CD4-positive, alpha-beta T cell treated with Interleukin-1 beta for 1 hour (primary cell): ENCODE results near the gene RPS2.
"Not testable (repeated sequence)": the region's sequence is repeated elsewhere in the genome, so short reads cannot be mapped to it uniquely, and the experiment has no call there.

Experiments
- DNase-seq, 2 donors: peaks; one replicate each; pipeline ENCODE4 v3.0.0-alpha.2; 2020 to 2022

Gene RPS2

DNA sequence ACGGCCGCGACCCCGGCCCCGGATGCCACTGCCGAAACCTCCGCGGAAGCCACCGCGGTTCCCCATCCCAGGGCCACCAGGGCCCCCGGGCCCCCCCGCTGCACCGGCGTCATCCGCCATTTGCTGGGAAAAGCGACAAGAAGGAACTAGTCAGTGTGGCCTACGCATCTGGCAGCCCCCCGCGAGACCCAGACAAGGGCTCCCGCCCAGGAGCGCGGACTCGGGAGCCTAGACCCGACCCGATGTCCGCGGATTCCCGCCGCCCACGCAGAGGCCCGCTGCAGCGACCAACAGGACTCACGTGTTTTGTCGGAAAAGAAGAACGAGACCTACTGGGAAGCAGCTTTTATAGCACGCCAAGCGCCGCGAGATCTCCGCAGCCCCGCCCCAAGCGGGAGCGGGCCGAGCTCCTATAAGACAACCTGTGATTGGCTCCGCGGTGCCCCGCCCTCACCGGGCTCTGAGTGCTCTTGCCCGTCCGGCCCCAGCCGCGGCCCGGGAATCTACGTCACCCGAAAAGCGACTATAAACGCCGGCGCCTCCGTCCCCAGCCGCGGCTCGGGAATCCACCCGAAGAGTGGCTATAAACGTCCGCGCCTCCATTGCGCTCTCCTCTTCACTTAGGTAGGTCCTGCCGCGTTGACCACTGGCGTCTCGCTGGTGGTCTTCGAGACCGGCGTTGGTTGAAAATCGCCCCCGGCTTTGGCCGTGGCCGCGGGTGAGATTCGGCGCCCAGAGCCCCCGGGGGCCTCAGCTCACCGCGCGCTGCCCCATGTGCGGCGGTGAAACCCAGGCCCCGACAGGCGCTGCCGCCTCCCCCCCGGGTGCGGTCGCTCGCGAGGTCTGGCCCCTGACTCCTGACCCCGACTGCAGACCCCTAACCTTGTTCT is at the start of gene RPS2:
TSS of gene RPS2 (minus strand) at position 321 of the 890 bp plus-strand sequence. CDS start at position 120, 201 bp downstream.
- peak; percentile 99 to 100 for DNase-seq

DNA sequence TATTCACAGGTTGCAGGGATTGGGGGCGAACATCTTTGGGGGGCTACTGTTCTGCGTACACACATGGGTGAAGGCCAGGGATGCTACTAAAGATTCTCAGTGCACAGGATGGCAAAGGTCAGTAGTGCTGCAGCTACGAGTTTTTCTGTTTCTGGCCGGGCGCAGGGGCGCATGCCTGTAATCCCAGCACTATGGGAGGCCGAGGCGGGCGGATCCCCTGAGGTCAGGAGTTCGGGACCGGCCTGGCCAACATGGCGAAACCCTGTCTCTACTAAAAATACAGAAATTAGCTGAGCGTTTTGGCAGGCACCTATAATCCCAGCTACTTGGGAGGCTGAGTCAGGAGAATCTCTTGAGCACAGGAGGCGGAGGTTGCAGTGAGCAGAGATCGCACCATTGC is 48.9 kb upstream of the RPS2 start:
- DNase-seq = no peak

DNA sequence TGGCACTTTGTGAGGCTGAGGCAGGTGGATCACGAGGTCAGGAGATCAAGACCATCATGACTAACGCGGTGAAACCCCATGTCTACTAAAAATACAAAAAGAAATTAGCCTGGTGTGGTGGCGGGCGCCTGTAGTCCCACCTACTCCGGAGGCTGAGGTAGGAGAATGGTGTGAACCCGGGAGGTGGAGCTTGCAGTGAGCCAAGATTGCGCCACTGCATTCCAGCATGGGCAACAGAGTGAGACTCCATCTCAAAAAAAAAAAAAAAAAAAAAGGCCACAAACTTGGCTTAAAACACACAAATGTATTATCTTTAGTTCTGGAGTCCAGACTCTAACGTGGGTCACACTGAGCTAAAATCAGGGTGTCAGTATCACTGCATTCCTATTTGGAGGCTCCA is 47.1 kb upstream of the RPS2 start:
- DNase-seq = not testable (repeated sequence)

DNA sequence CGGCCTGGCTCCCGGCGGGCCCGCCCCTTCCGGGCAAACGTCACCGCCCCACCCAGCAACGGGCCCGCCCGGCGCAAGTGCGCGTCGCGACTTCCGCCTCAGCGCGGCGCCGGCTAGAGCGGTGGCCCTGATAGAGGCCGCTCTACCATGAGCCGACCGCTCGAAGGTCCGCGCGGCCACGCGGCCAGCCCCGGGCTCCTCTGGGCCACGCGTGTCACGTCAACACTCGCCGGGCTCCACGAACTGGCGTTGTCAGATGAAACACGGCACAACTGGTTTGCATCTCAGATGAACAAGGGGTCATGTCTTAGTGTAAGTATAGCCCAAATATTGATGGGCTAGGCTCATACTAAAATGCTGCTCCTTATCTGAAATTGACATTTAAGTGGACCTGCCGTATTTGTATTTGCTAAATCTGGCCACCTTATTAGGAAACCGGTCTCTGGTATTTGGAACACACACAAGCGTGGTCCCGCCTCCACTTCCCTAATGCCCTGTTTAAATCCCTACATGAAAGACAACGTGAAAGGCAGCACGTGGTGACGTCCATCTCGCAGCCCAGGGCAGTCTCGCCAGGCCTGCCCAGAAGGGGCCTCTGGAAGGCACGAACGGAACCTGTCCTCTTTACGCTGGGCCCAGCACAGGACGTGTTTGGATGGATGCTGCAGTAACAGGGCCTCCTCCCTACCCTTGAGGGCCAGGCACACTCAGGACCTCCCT is 45.3 kb upstream of the RPS2 start, which contains the start of gene ZNF598:
TSS of gene ZNF598 (minus strand) at position 31 of the 720 bp plus-strand sequence.
- DNase-seq = peak; percentile 83 to 86

DNA sequence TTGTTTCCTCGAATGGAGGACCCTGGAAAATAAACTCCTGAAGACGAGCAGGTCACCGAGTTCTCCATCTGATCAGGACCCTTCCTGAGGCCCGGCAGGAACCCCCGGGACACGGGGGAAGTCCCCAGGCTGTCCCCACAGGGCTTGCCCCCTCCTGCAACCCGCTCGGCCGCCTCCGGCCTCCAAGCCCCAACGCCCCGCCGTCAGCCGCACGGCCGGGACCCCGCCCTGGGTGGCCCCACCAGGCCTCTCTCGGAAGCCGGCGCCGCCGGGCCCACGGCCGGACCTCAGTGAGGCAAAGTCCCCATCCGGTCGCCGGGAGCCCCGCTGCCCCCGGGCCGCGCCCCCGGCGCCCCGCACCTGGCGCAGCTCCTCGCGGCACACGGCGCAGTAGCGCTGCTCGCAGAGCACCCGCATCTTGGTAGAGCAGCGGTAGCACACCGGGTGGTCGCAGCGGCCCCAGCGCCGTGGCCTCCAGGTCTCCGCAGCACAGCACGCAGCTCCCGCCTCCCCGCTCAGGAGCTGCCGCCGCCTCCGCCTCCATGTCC is 44.6 kb upstream of the RPS2 start:
- no peak for DNase-seq

DNA sequence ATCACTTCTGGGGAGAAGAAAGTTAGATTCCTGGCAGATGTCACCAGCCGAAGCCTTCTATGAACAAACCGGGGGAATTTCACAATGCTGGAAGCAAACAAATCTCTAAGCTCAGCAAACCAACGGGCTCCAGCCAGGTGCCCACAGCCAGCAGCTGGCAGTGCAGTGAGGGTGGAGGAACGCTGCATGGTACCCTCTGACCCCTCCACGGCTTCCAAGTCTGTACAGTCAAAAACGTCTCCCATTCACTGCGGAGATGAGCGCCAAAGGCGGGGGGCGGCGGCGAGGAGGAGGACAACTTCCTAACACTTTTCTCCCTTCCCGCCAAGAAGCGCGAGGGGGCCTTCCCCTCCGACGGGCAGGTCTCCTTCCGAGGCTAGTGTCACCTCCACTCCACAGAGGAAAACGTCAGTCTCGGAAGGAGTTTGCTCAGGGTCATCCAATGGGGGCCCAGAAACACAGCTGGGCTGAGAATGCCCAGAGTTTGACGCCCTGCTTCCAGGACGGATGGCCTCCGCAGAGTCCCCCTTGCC is 44.1 kb upstream of the RPS2 start:
- no peak for DNase-seq

DNA sequence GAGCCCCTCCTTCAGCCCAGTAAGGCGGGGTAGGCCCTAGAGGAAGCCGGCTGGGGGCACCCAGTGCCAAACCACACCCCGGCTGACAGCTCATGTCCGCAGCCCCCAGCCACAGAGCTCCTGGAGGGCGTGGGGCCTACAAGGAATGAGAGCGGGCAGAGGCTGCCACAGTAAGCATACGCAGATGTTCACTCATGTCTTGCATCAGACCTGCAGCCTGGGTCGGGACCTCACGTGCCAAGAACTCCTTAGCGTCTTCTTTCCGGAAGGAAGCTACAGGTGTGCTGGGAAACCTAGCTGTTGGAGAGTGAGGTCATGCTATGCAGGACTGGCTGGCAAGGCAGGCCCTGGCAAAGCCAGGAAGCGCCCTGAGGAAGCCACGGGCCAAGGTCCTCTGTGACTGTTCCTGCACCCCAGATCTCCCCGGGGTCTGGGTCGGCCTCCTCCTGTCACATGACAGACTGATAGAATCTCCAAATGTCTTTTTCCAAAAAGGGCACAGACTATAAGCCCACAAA is 43.4 kb upstream of the RPS2 start:
- DNase-seq = no peak

DNA sequence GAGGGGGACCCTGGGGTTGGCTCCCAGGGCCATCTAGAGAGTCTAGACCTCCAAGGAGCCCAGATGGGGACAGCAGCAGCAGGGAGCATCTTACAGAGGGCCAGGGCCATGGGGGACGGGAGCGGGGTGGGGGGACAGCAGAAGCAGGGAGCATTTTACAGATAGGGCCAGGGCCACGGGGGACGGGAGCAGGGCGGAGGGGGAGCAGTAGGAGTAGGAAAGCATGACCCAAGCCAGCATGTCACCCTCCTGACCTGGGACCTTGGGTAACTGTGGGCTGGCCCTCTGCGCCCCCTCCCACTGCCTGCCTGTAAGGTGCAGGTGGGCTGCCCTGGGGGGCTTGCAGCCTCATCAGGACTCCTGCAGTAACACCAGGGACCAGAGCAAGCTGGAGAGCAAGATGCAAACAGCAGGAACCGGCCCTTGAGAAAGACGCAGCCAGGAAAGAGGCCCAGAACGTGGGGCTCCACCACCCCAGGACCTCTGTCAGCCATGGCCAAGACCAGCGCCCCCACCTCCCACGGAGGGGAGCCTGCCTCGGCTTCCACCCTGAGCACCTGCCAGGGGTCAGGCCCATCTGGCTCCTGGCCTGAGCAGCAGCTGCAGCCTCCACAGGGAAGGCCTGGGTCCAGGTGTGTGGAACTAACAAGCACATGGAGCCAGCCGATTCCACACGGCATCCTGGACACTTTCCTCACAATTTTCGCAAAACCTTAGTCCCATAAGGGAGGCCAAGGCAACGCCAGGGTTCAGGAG is 42.6 kb upstream of the RPS2 start:
- no peak for DNase-seq

DNA sequence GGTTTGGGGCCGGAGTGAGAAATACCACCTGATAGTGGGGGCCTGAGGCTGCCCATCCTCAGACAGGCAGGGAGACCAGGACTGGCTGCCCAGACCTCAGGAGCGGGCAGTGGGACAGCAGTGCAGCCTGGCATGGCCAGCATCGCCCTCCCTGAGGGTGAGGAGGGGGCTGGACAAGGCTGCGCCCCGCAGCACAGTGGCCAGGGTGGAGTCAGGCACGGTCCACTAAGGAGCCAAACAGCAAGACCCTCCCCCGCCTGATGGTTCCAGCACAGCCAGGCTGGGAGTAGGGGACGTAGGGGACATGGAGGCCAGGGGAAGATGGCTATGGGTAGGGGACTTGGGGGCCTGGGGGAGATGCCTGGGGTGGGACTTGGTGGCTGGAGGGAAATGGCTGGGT is 41.7 kb upstream of the RPS2 start:
- DNase-seq = no peak

DNA sequence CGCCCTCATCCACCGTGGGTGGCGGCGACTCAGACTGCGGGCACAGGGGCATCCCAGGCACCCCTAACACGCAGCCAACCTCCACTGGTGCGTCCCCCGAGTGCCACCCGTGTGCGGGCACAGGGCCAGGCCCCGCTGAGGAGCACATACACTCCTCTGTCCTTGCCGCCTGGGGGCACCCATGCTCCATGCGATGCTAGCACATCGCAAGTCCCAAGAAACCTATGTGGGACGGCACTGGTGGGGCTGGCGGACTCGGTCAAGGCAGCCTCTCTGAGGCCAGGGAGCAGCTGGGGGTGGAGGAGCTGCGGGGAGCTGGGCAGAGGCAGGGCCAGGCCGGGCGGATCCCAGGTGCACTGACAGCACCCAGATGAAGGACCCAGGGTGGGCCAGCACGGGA is 41.0 kb upstream of the RPS2 start:
- DNase-seq = no peak

DNA sequence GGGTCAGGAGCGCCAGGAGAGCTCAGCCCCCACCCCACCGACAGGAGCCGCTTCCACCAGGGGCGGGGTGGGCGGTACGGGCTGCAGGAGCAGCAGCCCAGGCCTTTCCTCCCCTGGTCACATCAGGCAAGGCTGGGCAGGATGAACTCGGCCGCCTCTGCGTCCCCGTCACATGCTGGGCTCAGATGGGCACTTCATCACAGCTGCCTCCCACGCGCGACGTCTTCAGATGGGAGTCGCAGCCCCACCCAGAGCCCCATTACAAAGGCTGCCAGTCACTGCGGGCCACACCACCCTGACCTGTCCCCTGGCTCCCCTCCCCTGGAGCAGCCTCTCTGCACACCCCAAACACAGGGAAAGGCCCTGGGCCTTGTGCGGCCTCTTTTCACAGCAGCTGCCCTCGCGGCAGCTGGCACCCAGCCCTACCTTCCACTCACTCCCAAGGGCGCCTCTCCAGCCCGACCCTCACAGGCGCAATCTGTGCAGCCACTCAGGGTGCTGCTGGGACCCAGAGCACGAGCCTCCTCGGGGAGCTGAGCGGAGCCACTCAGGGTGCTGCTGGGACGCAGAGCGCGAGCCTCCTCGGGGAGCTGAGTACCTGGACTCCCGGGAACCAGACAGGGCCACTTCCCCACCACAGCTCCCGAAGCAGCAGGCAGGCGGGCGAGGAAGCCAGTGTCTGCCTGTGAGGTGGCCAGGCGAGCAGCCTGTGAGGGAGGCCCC is 40.3 kb upstream of the RPS2 start:
- DNase-seq = no peak

DNA sequence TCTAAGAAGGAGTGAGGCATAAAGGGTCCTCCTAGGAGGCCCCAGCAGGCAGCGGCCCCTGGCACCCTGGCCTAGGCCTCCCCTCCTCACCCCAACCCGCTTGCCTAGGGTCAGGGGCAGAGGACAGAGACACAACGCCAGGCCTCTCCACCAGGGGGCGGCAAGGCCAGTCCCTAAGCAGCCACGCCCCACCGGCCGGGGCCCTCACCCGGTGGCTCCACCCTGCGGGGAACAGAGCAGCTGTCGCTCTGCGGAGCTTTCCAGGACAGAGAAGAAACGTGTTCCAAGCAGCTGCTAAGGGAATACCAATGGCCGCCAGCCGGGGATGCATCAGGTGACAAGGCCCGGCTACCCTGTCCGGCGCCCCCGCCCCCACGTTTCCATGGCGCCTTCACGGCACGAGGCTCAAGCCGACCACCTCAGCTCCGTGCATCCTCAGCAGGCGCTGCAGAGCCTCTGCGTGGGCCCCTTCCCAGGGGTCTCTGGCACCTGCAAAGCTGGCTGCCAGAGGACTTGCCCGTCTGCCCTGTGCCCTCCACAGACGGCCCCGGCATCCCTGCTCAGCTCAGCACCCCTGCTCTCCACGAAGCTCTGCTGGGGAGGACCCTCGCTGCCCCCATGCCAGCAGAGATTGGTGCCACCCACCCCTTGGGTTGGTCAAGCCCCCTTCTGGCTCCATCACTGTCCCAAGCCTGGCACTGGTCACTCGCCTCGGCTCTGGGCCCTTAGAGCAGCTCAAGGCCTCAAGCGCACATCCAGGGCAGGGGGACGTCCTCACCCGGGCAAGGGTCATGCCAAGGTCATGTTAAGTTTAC is 39.4 kb upstream of the RPS2 start:
- DNase-seq = peak; percentile 87 to 88

DNA sequence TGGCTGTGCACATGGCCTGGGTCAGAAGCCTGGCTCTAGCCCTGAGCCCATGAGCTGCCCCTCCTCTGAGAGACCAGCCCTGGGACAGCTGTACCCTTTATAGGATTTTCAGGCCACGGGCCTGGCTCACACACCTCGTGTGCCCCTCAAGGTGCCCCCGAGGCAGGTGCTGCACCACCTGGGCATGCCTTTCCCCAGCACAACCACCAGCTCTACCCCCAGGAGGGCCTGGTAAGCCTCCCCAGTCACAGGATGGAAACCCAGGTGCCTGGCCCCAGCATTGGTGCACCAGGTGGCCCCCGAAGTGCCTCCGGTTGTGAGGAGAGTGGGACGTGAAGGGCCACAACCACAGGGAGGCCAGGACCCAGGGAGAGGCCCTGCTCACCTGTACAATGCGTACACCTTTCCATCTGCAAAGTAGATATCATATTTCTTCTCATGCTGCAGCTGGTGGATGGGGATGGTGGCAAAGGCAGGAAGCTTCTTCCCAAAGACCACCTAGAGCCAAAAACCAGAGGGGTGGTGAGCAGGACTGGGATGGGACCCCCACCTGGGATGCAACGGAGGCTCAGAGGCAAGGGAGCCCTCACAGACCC is 38.7 kb upstream of the RPS2 start:
- DNase-seq = no peak

DNA sequence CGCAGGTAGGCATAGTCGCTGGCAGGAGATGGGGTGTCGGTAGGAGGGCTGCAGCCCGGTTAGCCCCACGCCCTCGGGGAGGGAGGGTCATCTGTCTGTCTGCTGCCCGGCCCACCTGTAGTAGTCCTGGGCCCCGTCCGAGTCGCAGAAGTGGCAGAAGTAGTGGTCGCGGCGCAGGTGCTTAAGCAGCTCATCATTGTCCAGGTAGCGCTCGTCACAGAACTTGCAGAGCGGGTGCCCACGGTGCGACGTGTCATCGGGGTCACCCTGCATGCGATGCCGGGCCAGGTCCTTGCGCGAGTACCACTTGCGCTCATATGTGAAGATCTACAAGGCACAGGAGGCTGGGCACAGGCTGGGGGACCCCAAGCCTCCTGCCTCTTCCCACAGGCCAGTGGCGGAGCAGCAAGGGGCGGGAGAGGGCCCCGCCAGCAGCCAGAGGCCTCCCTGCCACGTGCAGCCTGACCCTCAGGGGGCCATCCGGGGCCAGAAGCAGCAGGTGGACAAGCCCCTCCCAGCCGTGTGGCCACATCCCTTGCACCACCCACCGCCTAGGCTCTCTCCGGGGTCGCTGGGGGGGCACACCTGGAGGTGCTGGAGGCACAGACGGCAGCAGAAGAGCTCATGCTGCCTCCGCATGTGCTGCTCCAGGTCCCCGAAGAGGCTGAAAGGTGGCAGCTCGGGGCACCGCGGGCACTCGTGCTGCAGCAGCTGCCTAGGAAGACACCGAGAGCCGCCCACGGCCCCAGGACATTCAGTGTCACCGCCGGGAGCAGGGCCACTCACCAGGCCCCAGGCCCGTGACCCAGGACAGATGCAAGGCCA is 38.0 kb upstream of the RPS2 start:
- DNase-seq = no peak

DNA sequence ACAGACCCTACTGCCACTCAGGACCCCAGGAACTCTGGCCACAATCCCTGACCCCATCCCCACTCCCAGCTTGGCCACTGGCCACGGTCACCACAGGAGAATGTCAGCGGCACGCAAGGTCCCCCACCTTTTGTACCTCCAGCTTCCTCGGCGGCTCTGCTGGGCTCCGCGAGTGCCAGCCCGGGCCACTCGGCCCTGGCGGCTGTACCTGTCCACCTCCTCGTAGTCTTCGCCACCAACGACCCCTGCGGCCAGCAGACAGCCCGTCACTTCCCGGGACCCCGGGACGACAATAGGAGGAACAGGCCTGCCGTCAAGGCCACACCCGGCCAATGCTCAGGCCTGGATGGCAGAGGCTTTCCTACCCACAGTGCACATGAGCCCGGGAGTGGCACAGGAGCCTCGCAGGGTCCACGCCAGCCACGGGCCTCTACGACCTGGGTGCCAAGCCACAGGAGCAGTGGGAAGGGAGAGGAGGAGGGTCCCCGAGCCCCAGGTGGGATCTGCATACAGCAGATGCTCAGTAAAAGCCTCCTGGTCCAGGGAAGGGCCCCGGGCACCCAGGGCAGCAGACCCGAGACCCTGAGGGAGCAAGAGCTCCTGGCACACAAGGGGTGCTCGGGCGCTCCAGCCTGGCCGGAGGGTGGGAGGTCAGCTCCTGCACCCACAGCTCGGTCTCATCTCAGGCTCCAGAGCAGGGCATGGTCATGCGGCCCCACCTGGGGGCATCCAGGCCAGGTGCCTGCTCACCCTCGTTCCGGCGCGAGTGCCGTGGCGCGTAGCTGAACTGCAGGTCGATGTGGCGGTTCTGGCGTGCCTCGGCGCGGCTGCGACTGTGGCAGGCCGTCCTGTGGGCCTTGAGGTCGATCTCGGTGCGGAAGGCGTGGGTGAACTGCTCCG is 37.1 kb upstream of the RPS2 start:
- DNase-seq = no peak

DNA sequence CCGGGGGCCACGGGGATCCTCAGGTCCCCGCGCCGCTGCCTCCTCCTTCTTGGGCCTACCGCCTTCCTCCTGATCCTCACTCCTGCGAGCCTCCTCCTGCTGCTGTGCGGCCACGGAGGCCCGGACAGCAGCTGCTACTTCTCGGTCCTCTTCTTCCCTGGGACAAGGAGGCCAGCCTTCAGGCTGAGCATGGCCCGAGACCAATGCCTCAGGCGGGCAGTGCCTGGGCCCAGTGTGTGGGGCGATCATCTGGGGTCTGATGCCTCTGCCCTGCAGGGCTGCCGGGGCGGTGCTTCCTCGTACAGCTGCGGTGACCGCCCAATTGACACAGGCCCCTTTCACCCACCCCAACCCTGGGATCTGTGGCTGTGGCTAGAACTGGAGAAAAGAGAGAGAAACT is 36.4 kb upstream of the RPS2 start:
- DNase-seq = no peak

DNA sequence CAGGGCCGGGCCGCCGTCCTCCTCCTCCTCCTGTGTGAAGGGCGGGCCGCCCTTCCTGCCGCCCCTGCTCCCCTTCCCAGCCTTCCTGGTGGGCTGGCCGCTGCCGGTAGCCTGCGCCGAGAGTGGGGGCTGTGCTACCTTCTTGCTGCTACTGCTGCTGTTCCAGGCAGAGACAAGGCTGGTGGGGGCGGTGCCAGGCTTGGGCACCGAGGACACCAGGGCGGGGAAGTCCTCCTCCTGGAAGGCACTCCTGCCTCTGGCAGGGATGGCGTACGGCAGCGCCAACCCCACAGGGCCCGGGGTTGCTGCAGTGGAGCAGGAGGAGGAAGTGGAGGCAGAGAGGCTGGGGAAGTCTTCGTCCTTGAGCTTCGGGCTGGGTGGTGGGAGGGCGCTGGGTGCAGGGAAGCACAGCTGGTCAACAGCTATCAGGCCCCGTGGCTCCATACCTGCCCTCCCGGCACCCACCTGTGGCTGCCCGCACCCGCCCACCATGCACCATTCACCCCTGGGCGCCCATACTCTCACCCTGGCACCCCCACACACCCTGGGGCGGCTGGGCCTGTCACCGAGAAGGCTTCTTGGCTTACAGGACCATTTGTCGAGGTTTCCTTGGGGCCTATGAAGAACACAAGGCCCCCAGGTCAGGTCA is 35.4 kb upstream of the RPS2 start:
- DNase-seq = no peak
